K562 (cell line): ENCODE results near the gene FCSK. TPM values are rescaled to one million over a fixed set of nuclear protein-coding genes. Genes with fewer than 3 reads are reported as not detected.

Experiments
- BHLHE40 ChIP-seq: IDR thresholded peaks from 2 replicates; pipeline ENCODE4 v1.6.1; 2011; ENCODE audit warnings: low read length, improper control_type of control experiment
- COPS2 ChIP-seq: fragments of 450-650 bp; conservative IDR thresholded peaks from 2 replicates; pipeline ENCODE4 v1.6.1; 2016; ENCODE audit warnings: mild to moderate bottlenecking, moderate library complexity
- EP300 ChIP-seq: IDR thresholded peaks from 2 replicates; pipeline ENCODE4 v1.6.1; 2012; ENCODE audit warnings: low read length, improper control_type of control experiment
- ERF ChIP-seq: fragments of 450-650 bp; formaldehyde crosslinking; IDR thresholded peaks from 2 replicates; pipeline ENCODE4 v1.4.0; 2020; ENCODE audit warnings: mild to moderate bottlenecking, mixed read lengths
- HMG20B ChIP-seq: fragments of 250-450 bp; sonication (Bioruptor Pico); IDR thresholded peaks from 2 replicates; pipeline ENCODE4 v1.5.0; 2021; ENCODE audit warnings: mild to moderate bottlenecking
- HNRNPL ChIP-seq: fragments of 200-400 bp; formaldehyde crosslinking; IDR thresholded peaks from 2 replicates; pipeline ENCODE4 v1.6.1; 2017; ENCODE audit warnings: low read depth, mild to moderate bottlenecking, low read length
- MTF1 ChIP-seq: fragments of 250-450 bp; sonication (Bioruptor Pico); IDR thresholded peaks from 2 replicates; pipeline ENCODE4 v1.9.0; 2021; ENCODE audit warnings: moderate library complexity, mild to moderate bottlenecking, inconsistent platforms, borderline replicate concordance
- NEUROD1 ChIP-seq: fragments of 150-350 bp; IDR thresholded peaks from 2 replicates; pipeline ENCODE4 v1.6.1; 2014; ENCODE audit warnings: borderline replicate concordance, low read length, low read depth; ENCODE audit not compliant: partially characterized antibody
- PHTF2 ChIP-seq: fragments of 250-450 bp; sonication (Bioruptor Pico); IDR thresholded peaks from 2 replicates; pipeline ENCODE4 v1.5.0; 2021; ENCODE audit warnings: mild to moderate bottlenecking
- POLR2A ChIP-seq: fragments of 450-650 bp; conservative IDR thresholded peaks from 2 replicates; pipeline ENCODE4 v1.6.1; 2016
- RUNX1 ChIP-seq: sonication (generic); IDR thresholded peaks from 2 replicates; pipeline ENCODE4 v1.6.1; 2016; ENCODE audit warnings: antibody characterized with exemption, low read depth
- SIN3B ChIP-seq: fragments of 450-650 bp; IDR thresholded peaks from 2 replicates; pipeline ENCODE4 v1.6.1; 2017; ENCODE audit warnings: low read depth, mild to moderate bottlenecking, moderate library complexity
- SMAD2 ChIP-seq: fragments of 150-350 bp; IDR thresholded peaks from 2 replicates; pipeline ENCODE4 v1.6.1; 2014; ENCODE audit warnings: low read depth, mild to moderate bottlenecking, low read length
- SPI1 ChIP-seq: IDR thresholded peaks from 2 replicates; pipeline ENCODE4 v1.6.1; 2011; ENCODE audit warnings: low read depth, low read length, control low read depth, borderline replicate concordance
- TRIM28 ChIP-seq: fragments of 450-650 bp; IDR thresholded peaks from 2 replicates; pipeline ENCODE4 v1.6.1; 2017
- ZNF146 ChIP-seq: IDR thresholded peaks from one replicate; pipeline ENCODE4 v1.6.1; 2018; ENCODE audit warnings: missing compliant biosample characterization; ENCODE audit not compliant: unreplicated experiment
- ZSCAN29 ChIP-seq: fragments of 450-650 bp; IDR thresholded peaks from 2 replicates; pipeline ENCODE4 v1.6.1; 2017
- polyA plus RNA-seq, 8 experiments: library from polyadenylated mRNA; depleted of rRNA in 4 of 8; stranded (reverse) in 5 of 8; unstranded in 3 of 8; fragments of >200 nt; fragmentation: Nextera tagmentation in 2 of 8; fragmentation: Illumina TruSeq in 1 of 8; extraction: Ambion mirVana in 2 of 8; extraction: Trizol in 1 of 8; gene quantifications; 2 replicates each; pipeline versions ENCODE4 v1.2.1 to v1.2.3, GENCODE V29; 2011 to 2014; ENCODE audit warnings: inconsistent platforms in 1 of 8, missing spikeins in 1 of 8
- total RNA-seq, 7 experiments: library from RNA; depleted of rRNA in 6 of 7; stranded (reverse); fragments of >200 nt in 6 of 7; fragmentation: Illumina TruSeq in 2 of 7; extraction: Trizol in 2 of 7; gene quantifications; 2 replicates each; pipeline versions ENCODE4 v1.2.1 to v1.2.3, GENCODE V29; 2011 to 2021; ENCODE audit warnings: low replicate concordance in 1 of 7
- TF ChIP-seq, protein P1 (sequence below): fragments of 250-450 bp; sonication (Bioruptor Pico); IDR thresholded peaks from 2 replicates; pipeline ENCODE4 v1.8.0; 2021; ENCODE audit warnings: moderate library complexity, mild to moderate bottlenecking, inconsistent platforms
- TF ChIP-seq, protein P2 (sequence below): fragments of 250-450 bp; sonication (Bioruptor Pico); IDR thresholded peaks from 2 replicates; pipeline ENCODE4 v1.5.1; 2021; ENCODE audit warnings: mild to moderate bottlenecking
- TF ChIP-seq, protein P3 (sequence below): fragments of 450-650 bp; formaldehyde crosslinking; IDR thresholded peaks from 2 replicates; pipeline ENCODE4 v1.4.0; 2022; ENCODE audit warnings: missing genetic modification characterization
- TF ChIP-seq, protein P4 (sequence below): fragments of 150-350 bp; IDR thresholded peaks from 2 replicates; pipeline ENCODE4 v1.6.1; 2014; ENCODE audit warnings: low read depth, mild to moderate bottlenecking, low read length, borderline replicate concordance

FCSK gene
- total and polyA plus RNA-seq, 9 of the 15 experiments (the other 6 are each of a cell fraction or from before 2014, with no cell fraction given) = 0.92 to 18.6 (median 8.3) TPM

DNA sequence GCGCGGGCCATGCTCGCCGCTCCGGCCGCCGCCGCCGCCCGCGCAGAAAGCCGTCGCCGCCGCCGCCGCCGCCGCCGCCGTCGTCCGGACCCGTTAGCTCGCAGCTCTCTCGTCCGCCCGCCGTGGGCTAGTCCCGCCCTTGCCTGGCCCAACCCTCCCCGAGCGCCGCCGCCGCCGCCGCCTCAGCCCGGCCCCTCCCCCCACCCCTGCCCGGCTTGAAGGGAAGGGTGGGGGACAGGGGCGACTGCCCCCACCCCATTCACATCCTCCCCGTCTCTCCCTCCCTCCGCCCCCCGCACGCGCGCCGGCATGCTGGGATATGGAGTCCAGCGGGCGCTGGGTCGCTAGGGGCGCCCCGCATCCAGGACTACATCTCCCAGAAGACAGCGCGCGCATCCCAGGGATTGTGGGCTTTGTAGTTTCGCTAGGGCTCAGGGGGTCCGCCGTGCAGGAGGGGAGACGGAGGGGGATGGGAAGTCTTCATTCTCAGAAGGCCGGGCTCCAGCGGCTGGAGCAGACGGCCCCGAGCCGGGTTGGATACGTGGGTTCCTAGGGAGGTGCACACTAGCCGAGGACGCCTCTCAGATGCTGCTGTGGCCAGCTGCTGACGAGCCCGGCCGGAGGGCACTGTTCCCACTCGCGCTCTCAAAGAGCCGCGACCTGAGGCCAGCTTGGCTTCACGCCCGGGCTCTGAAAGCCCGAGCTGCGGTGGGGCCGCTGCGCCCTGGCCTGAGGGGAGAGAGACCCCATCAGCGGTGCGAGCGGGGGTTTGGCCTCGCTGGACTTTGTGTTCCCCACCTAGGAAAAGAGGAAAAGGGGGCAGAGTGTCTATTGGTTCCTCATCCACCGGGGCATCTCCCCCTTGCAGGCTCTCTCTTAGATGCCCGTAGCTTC, 15.2 kb upstream of the FCSK start, which contains the start of gene ST3GAL2 (continued):
- TF ChIP-seq NEUROD1 (peak; percentile 28), POLR2A (peak; percentile 58), RUNX1 (no peak), SIN3B (no peak), TRIM28 (peak; percentile 28; the same call in 1 of the 2 replicates), COPS2 (no peak), ERF (CRISPR knock-in tag) (0 out of 2 replicates have a peak, but pooled peaks have one; percentile 33), ZNF146 (CRISPR knock-in tag) (no peak), BHLHE40 (peak; percentile 45; the same call in 1 of the 2 replicates), ZSCAN29 (no peak), EP300 (0 out of 2 replicates have a peak, but pooled peaks have one; percentile 16), SMAD2 (no peak), MTF1 (no peak), PHTF2 (CRISPR knock-in tag) (no peak), HNRNPL (no peak), SPI1 (0 out of 2 replicates have a peak, but pooled peaks have one; percentile 28), HMG20B (CRISPR knock-in tag) (no peak)
- TF ChIP-seq, protein P1, sequence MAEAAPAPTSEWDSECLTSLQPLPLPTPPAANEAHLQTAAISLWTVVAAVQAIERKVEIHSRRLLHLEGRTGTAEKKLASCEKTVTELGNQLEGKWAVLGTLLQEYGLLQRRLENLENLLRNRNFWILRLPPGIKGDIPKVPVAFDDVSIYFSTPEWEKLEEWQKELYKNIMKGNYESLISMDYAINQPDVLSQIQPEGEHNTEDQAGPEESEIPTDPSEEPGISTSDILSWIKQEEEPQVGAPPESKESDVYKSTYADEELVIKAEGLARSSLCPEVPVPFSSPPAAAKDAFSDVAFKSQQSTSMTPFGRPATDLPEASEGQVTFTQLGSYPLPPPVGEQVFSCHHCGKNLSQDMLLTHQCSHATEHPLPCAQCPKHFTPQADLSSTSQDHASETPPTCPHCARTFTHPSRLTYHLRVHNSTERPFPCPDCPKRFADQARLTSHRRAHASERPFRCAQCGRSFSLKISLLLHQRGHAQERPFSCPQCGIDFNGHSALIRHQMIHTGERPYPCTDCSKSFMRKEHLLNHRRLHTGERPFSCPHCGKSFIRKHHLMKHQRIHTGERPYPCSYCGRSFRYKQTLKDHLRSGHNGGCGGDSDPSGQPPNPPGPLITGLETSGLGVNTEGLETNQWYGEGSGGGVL (CRISPR knock-in tag) = no peak
- TF ChIP-seq, protein P2, sequence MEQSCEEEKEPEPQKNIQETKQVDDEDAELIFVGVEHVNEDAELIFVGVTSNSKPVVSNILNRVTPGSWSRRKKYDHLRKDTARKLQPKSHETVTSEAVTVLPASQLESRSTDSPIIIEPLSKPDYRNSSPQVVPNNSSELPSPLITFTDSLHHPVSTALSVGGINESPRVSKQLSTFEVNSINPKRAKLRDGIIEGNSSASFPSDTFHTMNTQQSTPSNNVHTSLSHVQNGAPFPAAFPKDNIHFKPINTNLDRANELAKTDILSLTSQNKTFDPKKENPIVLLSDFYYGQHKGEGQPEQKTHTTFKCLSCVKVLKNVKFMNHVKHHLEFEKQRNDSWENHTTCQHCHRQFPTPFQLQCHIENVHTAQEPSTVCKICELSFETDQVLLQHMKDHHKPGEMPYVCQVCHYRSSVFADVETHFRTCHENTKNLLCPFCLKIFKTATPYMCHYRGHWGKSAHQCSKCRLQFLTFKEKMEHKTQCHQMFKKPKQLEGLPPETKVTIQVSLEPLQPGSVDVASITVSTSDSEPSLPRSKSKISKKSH = no peak
- TF ChIP-seq, protein P3, sequence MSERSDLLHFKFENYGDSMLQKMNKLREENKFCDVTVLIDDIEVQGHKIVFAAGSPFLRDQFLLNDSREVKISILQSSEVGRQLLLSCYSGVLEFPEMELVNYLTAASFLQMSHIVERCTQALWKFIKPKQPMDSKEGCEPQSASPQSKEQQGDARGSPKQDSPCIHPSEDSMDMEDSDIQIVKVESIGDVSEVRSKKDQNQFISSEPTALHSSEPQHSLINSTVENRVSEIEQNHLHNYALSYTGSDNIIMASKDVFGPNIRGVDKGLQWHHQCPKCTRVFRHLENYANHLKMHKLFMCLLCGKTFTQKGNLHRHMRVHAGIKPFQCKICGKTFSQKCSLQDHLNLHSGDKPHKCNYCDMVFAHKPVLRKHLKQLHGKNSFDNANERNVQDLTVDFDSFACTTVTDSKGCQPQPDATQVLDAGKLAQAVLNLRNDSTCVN = peak; percentile 85
- TF ChIP-seq, protein P4, sequence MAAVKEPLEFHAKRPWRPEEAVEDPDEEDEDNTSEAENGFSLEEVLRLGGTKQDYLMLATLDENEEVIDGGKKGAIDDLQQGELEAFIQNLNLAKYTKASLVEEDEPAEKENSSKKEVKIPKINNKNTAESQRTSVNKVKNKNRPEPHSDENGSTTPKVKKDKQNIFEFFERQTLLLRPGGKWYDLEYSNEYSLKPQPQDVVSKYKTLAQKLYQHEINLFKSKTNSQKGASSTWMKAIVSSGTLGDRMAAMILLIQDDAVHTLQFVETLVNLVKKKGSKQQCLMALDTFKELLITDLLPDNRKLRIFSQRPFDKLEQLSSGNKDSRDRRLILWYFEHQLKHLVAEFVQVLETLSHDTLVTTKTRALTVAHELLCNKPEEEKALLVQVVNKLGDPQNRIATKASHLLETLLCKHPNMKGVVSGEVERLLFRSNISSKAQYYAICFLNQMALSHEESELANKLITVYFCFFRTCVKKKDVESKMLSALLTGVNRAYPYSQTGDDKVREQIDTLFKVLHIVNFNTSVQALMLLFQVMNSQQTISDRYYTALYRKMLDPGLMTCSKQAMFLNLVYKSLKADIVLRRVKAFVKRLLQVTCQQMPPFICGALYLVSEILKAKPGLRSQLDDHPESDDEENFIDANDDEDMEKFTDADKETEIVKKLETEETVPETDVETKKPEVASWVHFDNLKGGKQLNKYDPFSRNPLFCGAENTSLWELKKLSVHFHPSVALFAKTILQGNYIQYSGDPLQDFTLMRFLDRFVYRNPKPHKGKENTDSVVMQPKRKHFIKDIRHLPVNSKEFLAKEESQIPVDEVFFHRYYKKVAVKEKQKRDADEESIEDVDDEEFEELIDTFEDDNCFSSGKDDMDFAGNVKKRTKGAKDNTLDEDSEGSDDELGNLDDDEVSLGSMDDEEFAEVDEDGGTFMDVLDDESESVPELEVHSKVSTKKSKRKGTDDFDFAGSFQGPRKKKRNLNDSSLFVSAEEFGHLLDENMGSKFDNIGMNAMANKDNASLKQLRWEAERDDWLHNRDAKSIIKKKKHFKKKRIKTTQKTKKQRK = no peak
